ENCODE measurements around the gene EME1.
A peak's percentile ranks its signal among the peaks of the same experiment; 100 is the strongest.
"Not testable (repeated sequence)": the region's sequence is repeated elsewhere in the genome, so short reads cannot be mapped to it uniquely, and the experiment has no call there.

EME1 gene

GRCh38 chr17:50424246-50424995 lies 51.4 kb downstream of the EME1 start:
- FAIRE-seq, result no peak

DNA sequence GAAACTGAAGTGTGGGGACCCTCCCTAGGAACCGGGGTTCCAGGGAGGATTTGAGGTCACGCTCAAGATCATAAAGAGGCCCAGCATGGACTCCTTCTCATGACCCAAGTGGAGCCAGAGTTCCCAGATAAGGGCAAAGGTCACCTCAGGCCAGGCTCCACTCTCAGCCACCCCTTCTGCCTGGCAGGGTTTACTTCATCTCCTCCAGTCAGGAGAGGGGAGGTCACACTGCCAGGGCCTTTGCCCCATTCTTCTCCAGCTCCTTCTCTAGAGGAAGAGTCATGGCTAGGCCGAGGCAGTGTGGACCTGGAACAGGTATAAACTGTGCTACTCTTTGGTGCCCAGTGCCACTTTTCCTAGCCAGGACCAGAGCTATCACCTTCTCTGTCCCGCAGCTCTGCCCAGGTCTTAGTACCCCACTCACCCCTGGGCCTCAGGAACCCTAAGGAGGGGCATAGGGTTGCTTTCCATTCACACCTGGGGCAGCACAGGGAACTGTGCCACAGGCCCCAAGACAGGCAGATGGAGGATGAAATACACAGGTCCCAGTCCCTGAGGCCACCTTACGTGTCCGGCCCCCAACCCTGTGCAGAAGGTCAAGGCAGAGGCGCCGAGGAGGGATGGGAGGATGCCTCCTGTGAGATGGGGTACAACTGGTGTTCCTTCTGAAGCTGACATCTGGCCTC lies 52.1 kb downstream of the EME1 start:
- FAIRE-seq (no peak), DNase-seq (ENCODE audit: low spot score) (no peak)

More at GRCh38 chr17:50424246-50424995, 51.4 kb downstream of the EME1 start:
- DNase-seq (ENCODE audit: low spot score), result no peak

DNA sequence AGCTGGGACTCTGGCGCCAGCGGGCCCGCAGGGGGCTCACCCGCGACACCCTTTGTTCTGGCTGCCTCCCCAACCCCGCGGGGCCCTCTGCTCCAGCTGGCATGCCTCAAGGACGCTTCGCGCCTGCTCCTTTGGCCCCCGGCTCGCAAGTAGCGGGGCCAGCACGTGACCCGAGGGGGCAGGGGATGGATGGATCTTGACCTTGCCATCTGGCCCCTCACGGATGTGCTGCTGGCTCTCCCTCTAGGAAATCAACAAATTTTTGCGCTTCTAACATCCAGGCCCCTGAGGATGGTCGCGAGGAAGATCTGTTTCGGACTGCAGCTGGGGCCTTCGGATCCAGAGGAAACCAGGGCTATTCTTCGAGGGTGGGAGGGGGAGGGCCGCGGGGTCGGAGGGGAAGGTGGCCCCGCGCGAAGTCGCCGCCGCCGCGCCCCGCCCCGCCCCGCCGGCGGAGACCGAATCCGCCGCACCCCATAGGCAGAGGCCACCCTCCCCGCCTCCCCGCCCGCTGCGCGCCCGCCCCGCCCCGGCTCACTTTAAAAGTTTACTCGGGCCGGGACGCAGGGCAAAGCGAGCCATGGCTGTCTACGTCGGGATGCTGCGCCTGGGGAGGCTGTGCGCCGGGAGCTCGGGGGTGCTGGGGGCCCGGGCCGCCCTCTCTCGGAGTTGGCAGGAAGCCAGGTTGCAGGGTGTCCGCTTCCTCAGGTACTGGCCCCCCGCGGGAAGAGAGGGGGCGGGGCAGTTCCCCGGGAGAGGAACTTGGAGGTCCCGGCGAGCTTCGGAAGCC lies 52.8 kb downstream of the EME1 start, which contains the start of gene ACSF2:
Gene ACSF2 (plus strand): TSS at position 537 of the 790 bp plus-strand sequence. CDS start 44 bp downstream, at position 581.
- FAIRE-seq (no peak), DNase-seq (ENCODE audit: low spot score) (peak; percentile 89)

DNA sequence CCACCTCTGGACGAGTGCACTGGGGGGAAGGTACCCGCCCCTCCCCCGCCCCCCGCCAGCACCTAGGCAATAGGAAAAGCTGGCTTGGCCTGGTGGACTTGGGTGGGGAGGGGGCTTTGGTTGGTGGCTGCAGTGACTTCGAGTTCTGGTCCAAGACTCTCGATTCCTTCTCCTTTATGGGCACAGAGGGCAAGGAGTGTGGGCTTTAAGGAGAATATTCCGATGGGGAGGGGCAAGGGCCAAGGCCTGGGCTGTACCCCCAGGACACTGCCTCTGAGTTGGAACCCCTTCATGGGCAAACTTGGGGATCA lies 53.4 kb downstream of the EME1 start:
- no peak for FAIRE-seq
- no peak for DNase-seq (ENCODE audit: low spot score)

DNA sequence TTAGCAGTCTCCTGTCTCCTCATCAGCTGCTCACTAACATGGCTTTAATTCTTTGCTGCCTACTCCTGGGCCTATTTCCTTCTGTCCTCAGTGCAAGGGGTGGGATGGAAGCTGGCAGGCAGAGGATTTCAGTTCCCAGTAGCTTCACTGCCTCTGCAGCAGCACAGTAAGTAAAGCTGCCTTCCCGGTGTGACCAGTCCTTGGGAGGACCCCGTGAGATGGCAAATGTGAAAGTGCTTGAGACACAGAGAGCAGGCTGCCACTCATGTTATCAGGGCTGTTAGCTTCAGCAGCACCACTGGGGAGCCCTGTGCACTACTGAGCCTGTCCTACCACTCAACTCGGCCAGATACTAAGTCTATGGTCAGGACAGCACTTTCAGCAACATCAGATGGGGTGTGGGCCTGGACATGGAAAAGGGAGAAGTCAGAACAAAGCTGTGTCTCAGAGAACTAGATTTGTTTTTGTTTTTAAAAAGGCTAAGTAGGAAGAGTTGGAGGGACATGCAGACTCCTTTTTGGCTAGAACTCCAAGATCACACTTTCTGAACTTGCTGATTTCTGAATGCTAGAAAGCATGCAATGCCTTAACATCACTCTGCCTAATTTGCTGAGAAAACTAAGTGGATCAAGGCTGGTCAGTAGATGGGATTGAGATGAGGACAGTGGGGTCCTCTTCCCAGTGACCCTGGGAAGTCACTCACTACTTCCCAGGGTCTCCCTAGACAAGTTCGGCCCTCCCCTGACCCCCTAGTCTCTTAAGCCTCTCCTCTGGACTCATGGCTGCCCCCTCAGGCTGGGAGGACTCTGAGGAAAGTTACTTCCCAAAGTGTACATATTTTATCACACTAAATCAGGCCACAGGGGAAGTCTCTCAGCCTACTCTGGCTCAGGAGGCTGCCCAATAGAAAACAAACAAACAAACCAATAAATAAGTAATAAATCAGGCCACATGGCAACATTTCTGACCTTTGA lies 54.1 kb downstream of the EME1 start:
- DNase-seq (ENCODE audit: low spot score) (peak; percentile 70), FAIRE-seq (no peak)

- not testable (repeated sequence) for FAIRE-seq; DNase-seq (ENCODE audit: low spot score)
Observed at GRCh38 chr17:50428126-50428525, 55.1 kb downstream of the EME1 start.

- no peak for FAIRE-seq
Observed at GRCh38 chr17:50428831-50429424, 55.9 kb downstream of the EME1 start.

DNA sequence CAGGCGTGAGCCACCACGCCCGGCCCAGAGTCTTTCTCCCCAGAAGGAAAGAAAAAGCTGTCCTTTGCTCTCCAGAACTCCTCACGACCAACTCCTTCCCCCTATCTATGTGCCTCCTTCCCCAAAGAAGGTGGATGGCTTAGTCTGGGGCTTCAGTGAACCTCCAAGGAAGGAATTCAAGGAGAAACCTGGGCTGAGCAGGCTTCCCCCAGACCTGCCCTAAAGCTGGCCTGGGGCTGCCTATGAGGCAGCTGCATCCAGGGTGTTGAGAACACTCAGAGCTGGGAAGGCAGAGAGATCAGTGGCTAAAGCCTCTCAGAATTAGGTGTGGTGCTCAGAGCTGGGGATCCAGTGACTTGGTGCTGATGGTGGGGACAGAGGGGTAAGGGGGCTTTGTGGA lies 56.8 kb downstream of the EME1 start:
- DNase-seq (ENCODE audit: low spot score) (no peak), FAIRE-seq (no peak)

More at GRCh38 chr17:50428831-50429424, 55.9 kb downstream of the EME1 start:
- no peak for DNase-seq (ENCODE audit: low spot score)
